Activated naive CD4-positive, alpha-beta T cell treated with anti-CD3 and anti-CD28 coated beads, Interleukin-2, amount 50 U/mL, for 72 hours (primary cell): ENCODE data around the gene TSPOAP1. TPM values are rescaled to one million over a fixed set of nuclear protein-coding genes. Genes with fewer than 3 reads are reported as not detected.

Source experiments
- ATAC-seq, 2 donors: fragments of 150-1000 bp; cut with Tn5 transposase; 2 replicates each; pipeline ENCODE4 v1.10.0; 2021; ENCODE audit warnings: mild to moderate bottlenecking in 2 of 2, moderate library complexity in 2 of 2
- DNase-seq, 2 donors: peaks; one replicate each; pipeline ENCODE4 v3.0.0; 2021 to 2022; ENCODE audit warnings: low spot score in 2 of 2
- H3K27ac Mint-ChIP-seq, 2 donors: one replicate each; pipeline ENCODE4 v1.8.0; 2022; ENCODE audit warnings: mild to moderate bottlenecking in 2 of 2, mixed read lengths in 2 of 2
- H3K36me3 Mint-ChIP-seq, 2 donors: one replicate each; pipeline ENCODE4 v1.8.0; 2022; ENCODE audit warnings: mixed read lengths in 2 of 2
- H3K9me3 Mint-ChIP-seq, 2 donors: one replicate each; pipeline ENCODE4 v1.8.0; 2022; ENCODE audit warnings: mixed read lengths in 2 of 2
- total RNA-seq, 2 donors: library from RNA; stranded (reverse); gene quantifications; one replicate each; pipeline ENCODE4 v1.2.3, GENCODE V29; 2022

The TSPOAP1 gene
- 100 to 1,000 TPM in 1 of 2 donors, 10 to 100 TPM in 1; 19.2 to 123 TPM for total RNA-seq

DNA sequence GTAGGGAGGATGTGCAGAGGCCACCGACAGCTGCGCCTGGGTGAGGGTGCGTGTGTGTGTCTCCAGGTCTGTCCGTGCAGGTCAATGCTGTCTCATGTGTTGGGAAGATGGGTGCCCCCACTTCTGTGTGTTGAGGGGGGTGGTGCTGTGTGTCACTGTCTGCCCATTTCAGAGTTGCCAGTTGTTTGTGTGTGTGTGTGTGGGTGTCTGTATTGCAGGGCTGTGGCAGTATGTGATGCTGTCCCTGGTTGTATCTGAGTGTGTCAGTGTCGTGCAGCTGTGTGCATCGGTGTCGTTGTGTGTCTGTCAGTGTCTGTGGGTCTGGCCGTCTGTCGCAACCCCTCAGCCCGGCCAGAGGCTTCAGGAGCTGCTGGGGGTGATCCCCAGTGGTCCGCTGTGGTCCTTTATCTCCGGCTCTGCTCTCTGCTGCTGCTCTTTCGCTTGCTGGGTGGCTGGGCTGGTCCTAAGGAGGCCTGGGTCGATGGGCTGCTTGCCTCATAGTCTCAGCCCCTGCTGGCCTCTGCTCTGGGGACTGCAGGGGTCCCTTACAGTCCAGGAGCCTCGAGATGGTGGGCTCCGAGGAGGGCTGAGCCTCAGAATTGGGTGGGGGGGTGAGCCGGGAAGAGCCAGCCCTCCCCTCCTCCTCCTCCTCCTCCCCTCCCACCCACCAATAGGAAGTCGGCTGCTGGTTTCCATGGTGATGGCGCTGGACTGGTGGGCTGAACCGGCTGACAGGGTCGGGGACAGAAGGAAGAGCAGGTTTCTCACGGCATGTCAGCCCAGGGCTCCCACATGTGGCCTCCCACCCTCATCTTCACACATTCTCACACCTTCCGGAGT lies at the start of gene TSPOAP1:
TSS of gene TSPOAP1 (minus strand) at position 601 of the 840 bp plus-strand sequence. CDS start 875 bp downstream, outside the sequence.
- peaks cover 31 to 45% of the 10 kb centered on the region in 2 donors for H3K36me3 Mint-ChIP-seq
- H3K9me3 Mint-ChIP-seq = no peaks in the 10 kb centered on the region
- peak; percentile 1 to 19 for ATAC-seq
- H3K27ac Mint-ChIP-seq = peak within 1 kb of the TSS; percentile 100
- peak; percentile 74 to 88 for DNase-seq

GRCh38 chr17:58377661-58378060 lies 49.1 kb upstream of the TSPOAP1 start:
- DNase-seq (no peak), ATAC-seq (no peak)
- Mint-ChIP-seq H3K9me3 (no peaks in the 10 kb centered on the region), H3K27ac (no peak overlapping the region), H3K36me3 (no peaks in the 10 kb centered on the region)

DNA sequence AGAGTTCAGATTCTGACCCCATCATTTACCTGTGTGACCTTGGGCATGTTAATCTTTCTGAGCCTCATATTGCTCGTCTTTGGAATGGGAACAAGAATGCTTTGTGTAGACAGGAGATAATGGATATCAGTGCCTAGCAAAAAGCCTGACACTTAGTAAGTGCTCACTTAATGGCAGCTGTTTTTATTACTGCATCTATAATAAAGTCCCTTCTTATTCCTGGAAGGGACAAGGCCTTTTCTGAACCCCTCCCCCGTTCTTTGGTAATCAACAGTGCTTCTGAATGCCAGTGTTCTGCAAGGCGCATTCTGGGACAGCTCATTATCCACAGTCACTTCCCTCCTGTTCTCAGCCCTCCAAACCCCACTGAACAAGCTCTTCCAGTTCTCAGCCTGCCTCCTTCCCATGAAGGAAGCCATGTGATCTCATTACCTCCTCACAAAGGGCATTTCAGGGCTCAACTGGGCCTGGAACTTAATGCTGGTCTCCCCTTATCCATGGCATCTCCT lies 48.6 kb upstream of the TSPOAP1 start:
- no peak for ATAC-seq
- Mint-ChIP-seq H3K36me3 (no peaks in the 10 kb centered on the region), H3K27ac (no peak overlapping the region), H3K9me3 (no peaks in the 10 kb centered on the region)
- no peak for DNase-seq

- no peak for ATAC-seq
Measured at GRCh38 chr17:58376472-58377000, 47.9 kb upstream of the TSPOAP1 start.

DNA sequence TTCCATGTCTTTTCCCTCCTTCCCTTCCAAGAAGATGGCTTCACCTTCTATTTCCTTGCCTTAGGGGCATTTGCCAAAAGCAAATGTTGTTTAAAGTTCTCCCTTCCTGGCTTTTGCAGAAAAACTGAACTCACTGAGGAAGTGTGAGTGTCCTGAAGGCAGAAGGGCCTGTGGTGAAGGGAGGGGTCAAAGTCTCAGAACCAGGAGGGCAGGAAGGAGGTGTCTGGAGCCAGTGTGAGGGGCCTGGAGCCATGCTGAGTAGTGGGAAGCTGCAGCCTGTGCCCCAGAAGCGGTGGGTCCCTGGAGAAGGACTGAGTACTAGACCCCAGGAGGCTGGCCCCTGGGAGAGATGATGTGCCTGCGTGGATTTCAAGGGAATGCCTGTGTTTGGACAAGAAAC lies 47.2 kb upstream of the TSPOAP1 start:
- ATAC-seq = no peak
- no peak for DNase-seq
- Mint-ChIP-seq H3K36me3 (no peaks in the 10 kb centered on the region), H3K9me3 (no peaks in the 10 kb centered on the region), H3K27ac (no peak overlapping the region)

More at GRCh38 chr17:58376472-58377000, 47.9 kb upstream of the TSPOAP1 start:
- no peak overlapping the region for H3K27ac Mint-ChIP-seq
- H3K9me3 Mint-ChIP-seq = no peaks in the 10 kb centered on the region
- DNase-seq = no peak
- H3K36me3 Mint-ChIP-seq = no peaks in the 10 kb centered on the region

DNA sequence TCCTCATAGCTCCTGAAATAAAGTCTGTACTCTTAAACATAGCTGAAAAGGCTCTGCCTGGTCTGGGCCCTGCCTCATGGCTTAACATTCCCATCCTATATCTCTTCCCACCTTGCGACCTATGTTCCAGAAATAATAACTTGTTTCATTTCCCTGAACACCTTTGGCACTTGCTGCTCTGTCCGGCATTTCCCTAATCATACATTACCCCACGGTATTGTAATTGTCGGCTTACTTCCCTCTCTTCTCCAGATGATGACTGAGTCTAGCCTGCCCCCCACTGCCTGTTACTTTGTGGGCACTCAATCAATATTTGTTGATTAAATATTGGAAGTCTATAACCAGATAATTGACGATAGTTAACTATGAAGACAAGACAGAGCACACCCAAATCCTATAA lies 46.7 kb upstream of the TSPOAP1 start:
- no peaks in the 10 kb centered on the region for H3K9me3 Mint-ChIP-seq
- ATAC-seq (no peak), DNase-seq (no peak)
- no peaks in the 10 kb centered on the region for H3K36me3 Mint-ChIP-seq
- H3K27ac Mint-ChIP-seq = no peak overlapping the region

- H3K27ac Mint-ChIP-seq = no peak overlapping the region
- no peaks in the 10 kb centered on the region for H3K36me3 Mint-ChIP-seq
- no peak for DNase-seq
- no peak for ATAC-seq
- no peaks in the 10 kb centered on the region for H3K9me3 Mint-ChIP-seq
Measured at GRCh38 chr17:58373923-58374322, 45.3 kb upstream of the TSPOAP1 start.

GRCh38 chr17:58373003-58373402 lies 44.4 kb upstream of the TSPOAP1 start:
- ATAC-seq = no peak

DNA sequence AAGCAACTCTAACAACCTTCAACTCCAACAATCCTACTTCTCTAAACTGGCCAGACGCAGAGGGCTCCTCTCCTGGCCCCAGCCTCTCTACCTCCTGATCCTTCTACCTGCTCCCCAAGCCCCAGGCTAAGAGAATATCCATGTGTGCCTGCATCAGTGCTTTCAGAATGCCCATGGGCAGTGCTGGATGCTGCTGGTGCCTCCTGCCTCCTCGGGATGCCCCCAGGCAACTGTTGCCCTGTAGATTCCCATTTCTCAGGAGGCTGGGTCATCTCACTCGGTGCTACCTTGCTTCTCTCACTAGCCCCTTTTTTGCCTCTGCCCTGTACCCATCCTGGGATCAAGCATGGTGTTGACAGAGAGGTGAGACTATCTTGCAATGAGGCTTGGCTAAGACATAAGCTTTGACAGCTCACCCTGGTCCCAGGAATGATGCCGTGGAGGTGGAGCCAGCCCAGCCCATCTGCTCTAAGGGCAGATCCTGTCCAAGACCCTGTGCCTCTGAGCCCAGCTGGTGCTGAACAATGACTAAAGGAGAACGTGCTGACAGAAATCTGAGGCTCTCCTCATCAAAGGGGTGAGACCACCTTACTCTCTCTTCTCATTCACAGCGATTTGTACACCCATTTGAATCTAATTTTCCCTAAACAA lies 42.8 kb upstream of the TSPOAP1 start:
- no peaks in the 10 kb centered on the region for H3K36me3 Mint-ChIP-seq
- H3K27ac Mint-ChIP-seq = peak overlapping the region in 1 of 2 donors; percentile 44
- ATAC-seq (no peak), DNase-seq (no peak)
- no peaks in the 10 kb centered on the region for H3K9me3 Mint-ChIP-seq

More at GRCh38 chr17:58373003-58373402, 44.4 kb upstream of the TSPOAP1 start:
- no peak for DNase-seq
- no peaks in the 10 kb centered on the region for H3K9me3 Mint-ChIP-seq
- H3K27ac Mint-ChIP-seq = no peak overlapping the region
- no peaks in the 10 kb centered on the region for H3K36me3 Mint-ChIP-seq

DNA sequence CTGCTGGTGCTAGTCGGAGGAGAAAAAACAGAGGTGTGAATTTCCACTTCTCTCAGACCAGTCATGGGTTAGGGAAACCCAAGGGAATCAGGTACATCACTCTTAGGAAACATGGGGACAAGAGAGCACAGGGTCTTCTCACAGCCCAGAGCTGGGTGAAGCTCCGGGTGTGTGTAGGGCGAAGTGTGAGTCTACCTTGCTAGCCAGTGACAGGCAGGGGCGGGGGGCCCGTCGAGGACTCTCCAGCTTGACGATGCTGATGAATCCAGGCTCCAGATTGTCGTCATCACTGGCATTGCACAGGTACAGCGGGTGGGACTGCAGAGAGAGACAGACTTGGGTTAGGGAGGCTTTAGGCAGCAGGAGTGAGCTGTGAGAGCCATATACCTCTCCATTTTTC lies 42.1 kb upstream of the TSPOAP1 start:
- Mint-ChIP-seq H3K27ac (peak overlapping the region; percentile 51 to 73), H3K9me3 (no peaks in the 10 kb centered on the region), H3K36me3 (no peaks in the 10 kb centered on the region)
- ATAC-seq (no peak), DNase-seq (no peak)

GRCh38 chr17:58370309-58370708 lies 41.7 kb upstream of the TSPOAP1 start:
- no peak for ATAC-seq
- Mint-ChIP-seq H3K27ac (peak overlapping the region; percentile 51 to 73), H3K9me3 (no peaks in the 10 kb centered on the region), H3K36me3 (no peaks in the 10 kb centered on the region)
- no peak for DNase-seq

DNA sequence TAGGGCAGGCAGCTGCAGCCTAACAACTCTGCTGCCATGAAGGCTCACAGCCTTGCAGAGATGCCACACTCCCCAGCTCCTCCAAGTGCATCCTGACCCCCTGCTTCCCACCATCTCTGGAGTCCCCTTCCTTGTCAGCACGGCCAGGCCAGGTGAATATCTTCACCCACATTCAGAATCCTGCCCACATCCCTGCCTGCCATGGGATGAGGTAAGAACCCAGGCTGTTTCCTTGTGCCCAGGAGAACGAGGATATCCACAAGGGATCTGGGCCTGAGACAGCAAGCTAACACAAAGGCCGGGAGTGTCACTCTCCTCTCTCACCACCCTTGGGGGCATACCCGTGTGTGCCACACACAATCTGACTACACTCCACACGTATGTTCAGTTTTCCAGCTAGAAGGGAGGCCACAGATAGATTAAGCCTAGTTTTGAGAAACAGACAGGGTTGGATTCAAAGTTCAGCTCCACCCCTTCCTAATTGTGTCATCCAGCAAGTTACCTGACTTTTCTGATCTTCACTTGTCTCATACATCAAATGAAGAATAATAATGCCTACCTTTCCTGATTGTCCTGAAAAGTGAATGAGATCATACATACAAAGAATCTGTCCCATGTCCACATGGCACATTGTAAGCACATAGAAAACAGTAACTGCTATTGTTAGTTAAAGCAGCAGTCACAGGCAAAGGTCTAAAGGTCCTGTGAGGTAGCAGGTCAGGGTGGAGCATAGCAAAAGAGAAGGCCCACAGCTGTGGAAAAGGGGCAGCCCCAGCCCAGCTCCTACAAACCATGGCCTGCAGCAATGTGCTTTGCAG lies 40.8 kb upstream of the TSPOAP1 start:
- H3K36me3 Mint-ChIP-seq = no peaks in the 10 kb centered on the region
- ATAC-seq (no peak), DNase-seq (no peak)
- H3K9me3 Mint-ChIP-seq = no peaks in the 10 kb centered on the region
- peak overlapping the region in 1 of 2 donors; percentile 19 for H3K27ac Mint-ChIP-seq

DNA sequence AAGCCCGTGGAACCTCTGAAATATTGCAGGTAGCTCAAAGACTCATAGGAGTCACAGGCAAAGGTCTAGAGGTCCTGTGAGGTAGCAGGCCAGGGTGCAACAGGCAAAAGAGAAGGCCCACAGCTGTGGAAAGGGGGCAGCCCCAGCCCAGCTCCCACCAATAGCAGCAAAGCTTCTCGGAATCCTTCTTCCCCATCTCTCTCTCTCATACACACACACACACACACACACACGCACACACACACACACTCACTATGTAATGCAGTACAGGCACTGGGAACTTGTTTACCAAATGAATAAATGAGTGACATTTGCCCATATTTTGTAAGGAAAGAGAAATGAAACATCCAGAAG lies 40.2 kb upstream of the TSPOAP1 start:
- H3K36me3 Mint-ChIP-seq = no peaks in the 10 kb centered on the region
- no peaks in the 10 kb centered on the region for H3K9me3 Mint-ChIP-seq
- ATAC-seq (no peak), DNase-seq (no peak)
- H3K27ac Mint-ChIP-seq = peak overlapping the region in 1 of 2 donors; percentile 19

DNA sequence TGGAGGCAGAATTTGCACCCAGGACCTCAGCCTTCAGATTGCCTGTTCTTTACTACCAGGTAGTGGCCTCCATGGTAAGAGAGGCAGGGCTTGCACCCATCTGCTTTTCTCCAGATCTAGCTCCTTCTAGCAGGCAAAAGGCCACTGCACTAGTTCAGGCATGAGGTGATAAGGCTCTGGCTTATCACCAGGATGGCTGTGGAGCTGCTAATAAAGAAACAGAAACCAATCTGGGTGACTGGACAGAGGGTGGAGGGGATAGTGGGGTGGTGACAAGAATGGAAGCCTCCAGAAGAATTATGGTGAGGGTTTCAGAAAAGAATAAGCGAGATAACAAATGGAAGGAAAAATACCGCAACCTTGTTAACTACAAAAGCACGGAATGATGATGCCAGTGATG lies 38.9 kb upstream of the TSPOAP1 start:
- no peak for DNase-seq
- peak overlapping the region in 1 of 2 donors; percentile 17 for H3K27ac Mint-ChIP-seq
- no peak for ATAC-seq
- no peaks in the 10 kb centered on the region for H3K36me3 Mint-ChIP-seq
- no peaks in the 10 kb centered on the region for H3K9me3 Mint-ChIP-seq

GRCh38 chr17:58365980-58366595 lies 37.5 kb upstream of the TSPOAP1 start:
- ATAC-seq = no peak
- no peaks in the 10 kb centered on the region for H3K36me3 Mint-ChIP-seq
- no peak for DNase-seq
- no peaks in the 10 kb centered on the region for H3K9me3 Mint-ChIP-seq
- H3K27ac Mint-ChIP-seq = no peak overlapping the region
